HUES48 (cell line): ENCODE measurements around the gene MUC5AC.

Experiments
- H3K27ac ChIP-seq: one replicate; pipeline ENCODE4 v1.7.0; 2013; ENCODE audit warnings: low read depth, low read length, inconsistent platforms
- H3K27me3 ChIP-seq: 2 replicates; pipeline ENCODE4 v1.6.1; 2013; ENCODE audit warnings: mild to moderate bottlenecking, low read length; ENCODE audit not compliant: control insufficient read depth, insufficient read depth
- H3K36me3 ChIP-seq: 2 replicates; pipeline ENCODE4 v1.6.1; 2013; ENCODE audit warnings: low read length; ENCODE audit not compliant: control insufficient read depth, insufficient read depth
- H3K4me1 ChIP-seq: 2 replicates; pipeline ENCODE4 v1.6.1; 2013; ENCODE audit warnings: mild to moderate bottlenecking, low read length; ENCODE audit not compliant: control insufficient read depth, insufficient read depth
- H3K4me3 ChIP-seq: 2 replicates; pipeline ENCODE4 v1.5.1; 2013; ENCODE audit warnings: mild to moderate bottlenecking, low read depth, low read length
- H3K9ac ChIP-seq: 2 replicates; pipeline ENCODE4 v1.6.1; 2013; ENCODE audit warnings: mild to moderate bottlenecking, low read depth, low read length, moderate library complexity
- H3K9me3 ChIP-seq: 2 replicates; pipeline ENCODE4 v1.6.1; 2013; ENCODE audit warnings: low read length; ENCODE audit not compliant: control insufficient read depth, insufficient read depth

MUC5AC gene

GRCh38 chr11:1228921-1229451, 71.2 kb downstream of the MUC5AC start:
- no peaks in the 10 kb centered on the region for H3K36me3 ChIP-seq
- H3K27me3 ChIP-seq, result no peaks in the 10 kb centered on the region
- no peaks in the 10 kb centered on the region; the same call in 1 of the 2 replicates for H3K4me1 ChIP-seq
- no peak overlapping the region for H3K4me3 ChIP-seq
- H3K9ac ChIP-seq, result no peak overlapping the region
- no peak overlapping the region for H3K27ac ChIP-seq
- no peaks in the 10 kb centered on the region for H3K9me3 ChIP-seq

- no peak overlapping the region for H3K27ac ChIP-seq
- no peak overlapping the region for H3K4me3 ChIP-seq
Observed at GRCh38 chr11:1229471-1230120, 71.8 kb downstream of the MUC5AC start.

DNA sequence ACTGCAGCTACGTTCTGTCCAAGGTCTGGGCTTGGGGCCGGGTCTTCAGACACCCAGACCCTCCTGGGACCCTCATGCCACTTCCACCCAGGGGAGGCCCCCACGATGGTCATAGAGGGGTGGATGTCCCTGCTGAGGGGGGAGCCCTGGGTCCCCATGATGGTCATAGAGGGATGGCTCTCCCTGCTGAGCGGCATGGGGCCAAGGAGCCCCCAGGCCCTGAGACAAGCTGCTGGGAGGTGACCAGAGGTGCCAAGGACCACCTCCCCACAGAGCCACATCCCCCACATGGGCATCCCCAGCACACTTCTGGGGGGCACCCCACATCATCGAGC, 72.3 kb downstream of the MUC5AC start:
- H3K4me3 ChIP-seq, result no peak overlapping the region
- H3K9me3 ChIP-seq, result no peaks in the 10 kb centered on the region
- H3K4me1 ChIP-seq, result no peaks in the 10 kb centered on the region
- no peaks in the 10 kb centered on the region for H3K36me3 ChIP-seq
- H3K27ac ChIP-seq, result no peak overlapping the region
- H3K27me3 ChIP-seq, result no peaks in the 10 kb centered on the region
- no peak overlapping the region for H3K9ac ChIP-seq

More at GRCh38 chr11:1229471-1230120, 71.8 kb downstream of the MUC5AC start:
- Histone ChIP-seq H3K36me3 (no peaks in the 10 kb centered on the region), H3K27me3 (no peaks in the 10 kb centered on the region), H3K9me3 (no peaks in the 10 kb centered on the region), H3K9ac (no peak overlapping the region), H3K4me1 (no peaks in the 10 kb centered on the region)

DNA sequence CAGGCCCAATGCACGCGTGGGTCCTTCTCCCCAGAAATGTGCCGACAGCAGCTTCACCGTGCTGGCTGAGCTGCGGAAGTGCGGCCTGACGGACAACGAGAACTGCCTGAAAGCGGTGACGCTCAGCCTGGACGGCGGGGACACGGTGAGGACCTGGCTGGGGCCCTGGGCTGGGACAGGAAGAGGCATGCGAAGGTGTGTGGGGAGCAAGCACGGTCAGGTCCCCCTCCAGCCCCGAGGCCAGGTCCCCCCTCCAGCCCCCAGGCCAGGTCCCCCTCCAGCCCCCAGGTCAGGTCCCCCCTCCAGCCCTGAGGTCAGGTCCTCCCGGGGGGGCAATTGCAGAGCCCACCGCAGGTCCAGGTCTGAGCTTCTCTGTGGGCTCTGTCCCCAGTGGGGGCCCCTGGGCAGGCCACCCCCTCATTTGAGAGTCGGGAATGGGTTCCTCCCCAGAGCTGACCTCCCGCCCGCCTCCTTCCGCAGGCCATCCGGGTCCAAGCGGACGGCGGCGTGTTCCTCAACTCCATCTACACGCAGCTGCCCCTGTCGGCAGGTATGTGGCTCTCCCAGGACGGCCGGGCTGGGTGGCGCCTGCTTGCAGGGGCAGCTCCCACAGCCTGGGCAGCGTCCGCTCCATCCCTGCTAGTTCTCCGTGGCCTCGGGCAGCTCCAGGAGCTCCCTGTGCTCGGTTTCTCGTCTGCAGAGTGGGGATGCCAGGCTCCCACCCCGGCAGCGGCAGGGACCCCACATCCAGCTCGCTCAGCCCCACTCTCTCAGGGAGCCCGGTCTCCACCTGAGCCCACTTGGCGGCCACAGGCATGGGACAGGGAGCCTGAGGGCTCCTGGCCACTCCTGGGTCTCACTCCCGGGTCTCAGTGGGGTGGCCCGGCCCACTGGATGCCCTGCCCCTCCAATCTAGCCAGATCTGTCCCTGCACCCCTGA, 73.0 kb downstream of the MUC5AC start:
- Histone ChIP-seq H3K9me3 (no peaks in the 10 kb centered on the region), H3K4me1 (no peaks in the 10 kb centered on the region), H3K36me3 (no peaks in the 10 kb centered on the region), H3K9ac (no peak overlapping the region), H3K27me3 (no peaks in the 10 kb centered on the region), H3K4me3 (no peak overlapping the region), H3K27ac (no peak overlapping the region)

GRCh38 chr11:1231396-1232020, 73.8 kb downstream of the MUC5AC start:
- Histone ChIP-seq H3K27me3 (no peaks in the 10 kb centered on the region), H3K4me3 (no peak overlapping the region)

DNA sequence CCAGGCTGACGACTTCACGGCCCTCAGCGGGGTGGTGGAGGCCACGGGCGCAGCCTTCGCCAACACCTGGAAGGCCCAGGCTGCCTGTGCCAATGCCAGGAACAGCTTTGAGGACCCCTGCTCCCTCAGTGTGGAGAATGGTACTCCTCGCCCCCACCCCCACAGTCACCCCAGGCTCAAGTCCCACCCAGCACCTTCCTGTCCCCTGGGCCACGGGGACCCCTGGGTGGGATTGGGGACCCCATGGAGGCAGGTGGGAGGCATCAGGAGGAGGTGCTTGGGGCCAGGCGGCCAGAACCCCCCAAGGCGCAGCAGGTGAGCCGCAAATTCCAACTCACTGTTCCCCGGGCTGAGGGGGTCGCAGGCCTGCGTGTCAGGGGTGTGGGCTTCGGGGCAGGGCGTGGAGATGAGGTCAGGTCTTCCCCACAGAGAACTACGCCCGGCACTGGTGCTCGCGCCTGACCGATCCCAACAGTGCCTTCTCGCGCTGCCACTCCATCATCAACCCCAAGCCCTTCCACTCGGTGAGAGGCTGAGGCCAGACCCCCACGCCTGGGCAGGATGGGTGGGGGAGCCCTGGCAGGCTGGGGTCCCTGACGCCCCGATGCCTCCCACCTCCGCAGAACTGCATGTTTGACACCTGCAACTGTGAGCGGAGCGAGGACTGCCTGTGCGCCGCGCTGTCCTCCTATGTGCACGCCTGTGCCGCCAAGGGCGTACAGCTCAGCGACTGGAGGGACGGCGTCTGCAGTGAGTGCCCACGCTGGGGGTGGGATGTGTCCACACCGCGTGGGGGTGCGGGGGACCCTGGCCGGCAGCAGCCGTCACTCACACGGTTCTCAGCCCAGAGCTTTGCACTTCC, 74.5 kb downstream of the MUC5AC start:
- H3K36me3 ChIP-seq, result no peaks in the 10 kb centered on the region
- H3K9me3 ChIP-seq, result no peaks in the 10 kb centered on the region
- H3K9ac ChIP-seq, result no peak overlapping the region
- H3K27ac ChIP-seq, result no peak overlapping the region
- no peaks in the 10 kb centered on the region for H3K27me3 ChIP-seq
- H3K4me1 ChIP-seq, result no peaks in the 10 kb centered on the region
- no peak overlapping the region for H3K4me3 ChIP-seq

More at GRCh38 chr11:1231396-1232020, 73.8 kb downstream of the MUC5AC start:
- H3K4me1 ChIP-seq, result no peaks in the 10 kb centered on the region
- no peaks in the 10 kb centered on the region for H3K9me3 ChIP-seq
- H3K9ac ChIP-seq, result no peak overlapping the region
- H3K27ac ChIP-seq, result no peak overlapping the region
- no peaks in the 10 kb centered on the region for H3K36me3 ChIP-seq

- H3K27ac ChIP-seq, result no peak overlapping the region
- H3K4me1 ChIP-seq, result no peaks in the 10 kb centered on the region
- no peaks in the 10 kb centered on the region for H3K27me3 ChIP-seq
Observed at GRCh38 chr11:1232883-1233321, 75.1 kb downstream of the MUC5AC start.

DNA sequence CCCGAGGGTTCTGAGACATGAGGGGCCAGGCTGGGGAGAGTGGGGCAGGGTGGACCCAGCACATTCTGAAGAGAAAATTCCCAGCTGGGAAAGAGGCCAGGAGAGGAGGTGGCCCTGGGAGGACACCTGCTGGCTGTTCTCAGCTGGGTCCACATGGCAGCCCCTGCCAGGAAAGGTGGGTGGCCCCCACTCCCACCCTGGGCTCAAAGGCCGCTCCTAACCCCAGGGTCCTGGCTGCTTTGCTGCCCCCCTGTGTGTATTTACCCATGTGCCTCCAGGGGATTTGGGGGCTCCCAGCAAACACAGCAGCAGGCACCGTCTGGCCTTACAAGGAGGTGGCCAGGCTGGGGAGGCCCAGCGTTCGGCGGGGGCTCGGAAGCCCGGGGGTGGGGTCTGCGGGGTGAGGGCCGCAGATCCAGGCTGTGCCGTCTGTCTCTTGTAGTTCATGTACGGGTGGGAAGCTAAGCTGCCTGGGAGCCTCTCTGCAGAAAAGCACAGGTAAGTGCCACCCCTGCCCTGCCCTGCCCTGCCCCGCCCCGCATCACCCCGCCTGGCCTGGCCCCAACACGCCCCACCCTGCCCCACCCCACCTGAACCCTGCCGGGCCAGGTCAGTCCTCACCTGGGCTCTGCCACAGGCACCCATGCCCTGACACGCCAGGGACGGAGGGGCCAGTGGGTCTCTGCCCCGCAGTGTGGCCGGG, 75.7 kb downstream of the MUC5AC start:
- Histone ChIP-seq H3K27me3 (no peaks in the 10 kb centered on the region), H3K9me3 (no peaks in the 10 kb centered on the region), H3K4me3 (no peak overlapping the region), H3K27ac (no peak overlapping the region), H3K36me3 (no peaks in the 10 kb centered on the region), H3K4me1 (no peaks in the 10 kb centered on the region), H3K9ac (no peak overlapping the region)

More at GRCh38 chr11:1232883-1233321, 75.1 kb downstream of the MUC5AC start:
- Histone ChIP-seq H3K4me3 (no peak overlapping the region), H3K36me3 (no peaks in the 10 kb centered on the region), H3K9me3 (no peaks in the 10 kb centered on the region), H3K9ac (no peak overlapping the region)

- Histone ChIP-seq H3K9me3 (no peaks in the 10 kb centered on the region), H3K4me3 (no peak overlapping the region), H3K27me3 (no peaks in the 10 kb centered on the region), H3K9ac (no peak overlapping the region), H3K4me1 (no peaks in the 10 kb centered on the region), H3K36me3 (no peaks in the 10 kb centered on the region), H3K27ac (no peak overlapping the region)
Observed at GRCh38 chr11:1234054-1234720, 76.4 kb downstream of the MUC5AC start.
